ENCODE results near the gene LTA4H.

DNA sequence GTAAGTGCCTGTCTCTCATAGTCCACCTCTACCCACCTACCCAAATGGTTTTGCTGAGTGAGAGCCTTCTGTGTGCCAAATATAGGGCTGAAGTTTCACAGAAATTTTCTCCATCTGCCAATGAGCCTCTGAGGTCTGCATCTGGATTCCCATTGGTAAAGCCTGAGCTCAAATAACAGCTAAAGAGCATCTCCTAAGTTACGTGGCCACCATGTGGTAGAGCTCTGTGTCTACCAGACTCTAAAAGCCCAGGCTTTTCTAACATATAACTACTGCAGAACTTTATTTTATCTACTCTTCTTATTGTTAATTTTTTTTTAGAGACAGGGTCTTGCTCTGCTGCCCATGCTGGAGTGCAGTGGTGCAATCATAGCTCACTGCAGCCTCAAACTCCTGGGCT is 76.3 kb downstream of the LTA4H start:
- TF ChIP-seq, protein P1, sequence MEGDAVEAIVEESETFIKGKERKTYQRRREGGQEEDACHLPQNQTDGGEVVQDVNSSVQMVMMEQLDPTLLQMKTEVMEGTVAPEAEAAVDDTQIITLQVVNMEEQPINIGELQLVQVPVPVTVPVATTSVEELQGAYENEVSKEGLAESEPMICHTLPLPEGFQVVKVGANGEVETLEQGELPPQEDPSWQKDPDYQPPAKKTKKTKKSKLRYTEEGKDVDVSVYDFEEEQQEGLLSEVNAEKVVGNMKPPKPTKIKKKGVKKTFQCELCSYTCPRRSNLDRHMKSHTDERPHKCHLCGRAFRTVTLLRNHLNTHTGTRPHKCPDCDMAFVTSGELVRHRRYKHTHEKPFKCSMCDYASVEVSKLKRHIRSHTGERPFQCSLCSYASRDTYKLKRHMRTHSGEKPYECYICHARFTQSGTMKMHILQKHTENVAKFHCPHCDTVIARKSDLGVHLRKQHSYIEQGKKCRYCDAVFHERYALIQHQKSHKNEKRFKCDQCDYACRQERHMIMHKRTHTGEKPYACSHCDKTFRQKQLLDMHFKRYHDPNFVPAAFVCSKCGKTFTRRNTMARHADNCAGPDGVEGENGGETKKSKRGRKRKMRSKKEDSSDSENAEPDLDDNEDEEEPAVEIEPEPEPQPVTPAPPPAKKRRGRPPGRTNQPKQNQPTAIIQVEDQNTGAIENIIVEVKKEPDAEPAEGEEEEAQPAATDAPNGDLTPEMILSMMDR (conservative IDR thresholded peaks at IDR 0.05; ENCODE audit: low read depth, low read length): peak; percentile 52
- TF ChIP-seq EZH2 (IDR thresholded peaks at IDR 0.05; ENCODE audit: borderline replicate concordance, low read depth, low read length, poor library complexity, severe bottlenecking): no peak

Data from A673 (cell line).